Raji (cell line): ENCODE measurements around the gene RPLP1.

Experiments used
- POLR2A ChIP-seq: IDR thresholded peaks from 2 replicates; pipeline ENCODE4 v1.6.1; 2011; ENCODE audit warnings: low read depth, low read length, control low read depth; ENCODE audit not compliant: insufficient read depth

Gene RPLP1

GRCh38 chr15:69452692-69453521 lies at the start of gene RPLP1:
Gene RPLP1, plus strand, starts transcription at chr15:69452818. Its CDS starts 131 bp downstream, at chr15:69452949.
- TF ChIP-seq POLR2A = peak; percentile 99

GRCh38 chr15:69403594-69403993 lies 49.0 kb upstream of the RPLP1 start:
- TF ChIP-seq POLR2A = no peak

- no peak for TF ChIP-seq POLR2A
Observed at GRCh38 chr15:69405110-69405509, 47.5 kb upstream of the RPLP1 start.

- TF ChIP-seq POLR2A = no peak
Observed at GRCh38 chr15:69407719-69408400, 44.8 kb upstream of the RPLP1 start.

GRCh38 chr15:69408841-69409240 lies 43.8 kb upstream of the RPLP1 start:
- no peak for TF ChIP-seq POLR2A

GRCh38 chr15:69410248-69410874 lies 42.3 kb upstream of the RPLP1 start:
- TF ChIP-seq POLR2A = no peak

- TF ChIP-seq POLR2A = no peak
Observed at GRCh38 chr15:69412274-69412673, 40.3 kb upstream of the RPLP1 start.

GRCh38 chr15:69412701-69413100 lies 39.9 kb upstream of the RPLP1 start:
- TF ChIP-seq POLR2A = no peak

GRCh38 chr15:69413822-69414700 lies 38.6 kb upstream of the RPLP1 start, which contains the start of gene KIF23:
Gene KIF23, plus strand, starts transcription at chr15:69414349. Its CDS starts 117 bp downstream, at chr15:69414466.
- peak; percentile 83 for TF ChIP-seq POLR2A

- no peak for TF ChIP-seq POLR2A
Observed at GRCh38 chr15:69414701-69415167, 37.9 kb upstream of the RPLP1 start.

GRCh38 chr15:69415381-69415780 lies 37.2 kb upstream of the RPLP1 start:
- TF ChIP-seq POLR2A = no peak

GRCh38 chr15:69417581-69417980 lies 35.0 kb upstream of the RPLP1 start:
- TF ChIP-seq POLR2A = no peak

- TF ChIP-seq POLR2A = no peak
Observed at GRCh38 chr15:69421498-69421897, 31.1 kb upstream of the RPLP1 start.

- TF ChIP-seq POLR2A = no peak
Observed at GRCh38 chr15:69422336-69422895, 30.2 kb upstream of the RPLP1 start.
